NCI-H524 treated with DMSO at 0.1 percent for 48 hours (cell line): Measurements from ENCODE around the gene PLSCR2.
"Not testable (repeated sequence)": the region's sequence is repeated elsewhere in the genome, so short reads cannot be mapped to it uniquely, and the experiment has no call there.

Source experiments
- DNase-seq: peaks from one replicate; lab custom pipeline; 2025; lab: John Stamatoyannopoulos, UW

The PLSCR2 gene, protein sequence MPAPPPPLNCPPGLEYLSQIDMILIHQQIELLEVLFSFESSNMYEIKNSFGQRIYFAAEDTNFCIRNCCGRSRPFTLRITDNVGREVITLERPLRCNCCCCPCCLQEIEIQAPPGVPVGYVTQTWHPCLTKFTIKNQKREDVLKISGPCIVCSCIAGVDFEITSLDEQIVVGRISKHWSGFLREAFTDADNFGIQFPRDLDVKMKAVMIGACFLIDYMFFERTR

DNA sequence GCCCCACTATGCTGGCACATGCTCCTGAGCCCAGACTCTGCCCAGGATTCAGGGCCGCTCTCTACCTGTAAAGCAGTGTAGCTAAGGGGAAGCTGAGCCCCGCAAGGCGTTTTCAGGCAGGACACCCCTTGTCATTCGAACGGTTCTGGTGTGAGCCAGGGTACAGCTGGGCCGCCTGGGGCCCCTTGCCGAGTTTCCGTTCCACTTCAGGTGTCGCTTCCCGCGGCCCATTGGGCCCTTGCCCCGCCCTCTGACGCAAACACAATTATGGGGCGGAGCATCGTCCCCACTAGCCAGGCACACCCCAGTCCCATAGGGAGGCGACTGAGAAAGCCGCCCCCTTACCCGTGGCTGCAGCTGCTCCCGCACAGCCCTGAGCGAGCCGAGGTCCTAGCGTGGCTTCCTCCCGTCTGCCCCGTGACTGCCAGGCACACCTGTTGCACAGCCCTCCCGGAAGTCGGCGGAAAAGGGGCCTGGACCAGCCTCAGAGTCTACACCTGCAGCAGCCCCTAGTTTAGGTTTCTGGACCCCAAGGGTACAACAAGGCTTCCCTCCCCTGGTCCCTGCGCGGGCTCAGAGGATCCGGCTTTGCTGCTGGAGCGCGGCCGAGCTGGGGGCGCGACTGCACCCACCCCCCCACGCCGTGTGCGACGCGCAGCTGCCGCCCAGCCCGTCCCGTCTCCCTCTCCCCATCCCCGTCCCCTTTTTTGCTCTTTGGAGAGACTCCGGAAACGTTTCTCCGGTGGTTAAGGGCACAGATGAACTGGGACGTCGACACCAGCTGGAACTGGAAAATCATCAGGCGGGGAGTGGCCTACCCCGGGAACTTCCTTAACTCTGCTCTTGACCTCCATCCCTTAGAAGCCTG is at the start of gene PLSCR2:
PLSCR2 (minus strand) TSS at position 412 of the 868 bp plus-strand sequence. CDS start 9,657 bp downstream, outside the sequence.
- DNase-seq: peak; percentile 4

DNA sequence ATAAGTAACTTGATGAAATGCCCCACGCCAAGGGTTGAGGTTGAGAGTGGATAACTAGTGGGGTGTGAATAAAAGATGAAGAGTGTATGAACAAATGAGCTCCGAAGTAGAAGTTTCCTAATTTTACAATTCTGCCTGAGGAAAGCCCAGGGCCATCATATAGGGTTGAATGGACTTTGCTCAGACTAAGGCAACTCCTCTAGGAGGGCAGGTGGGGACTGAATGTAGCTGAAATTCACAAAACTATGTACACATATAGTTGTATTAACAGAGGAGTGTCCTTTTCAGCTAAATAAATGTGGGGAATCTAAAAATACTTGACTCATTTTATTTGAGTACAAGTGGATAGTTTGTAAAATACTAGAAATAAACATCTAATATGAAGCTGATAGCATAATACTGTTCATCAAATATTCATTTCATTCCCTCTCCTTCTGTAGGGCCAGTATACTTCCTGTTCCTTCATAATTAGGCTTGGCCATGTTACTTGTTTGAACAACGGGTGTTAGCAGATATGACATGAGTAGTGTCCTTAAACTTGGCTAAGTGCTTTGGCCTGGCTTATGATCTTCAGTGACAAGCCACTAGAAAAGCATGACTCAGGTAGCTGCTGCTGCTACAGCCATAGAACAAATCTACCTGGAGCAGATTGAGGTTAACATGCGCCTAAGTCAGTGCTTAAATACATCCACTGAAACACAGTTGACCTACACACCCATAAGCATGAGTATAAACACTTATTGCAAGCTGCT is 48.5 kb upstream of the PLSCR2 start:
- peak; percentile 26 for DNase-seq

DNA sequence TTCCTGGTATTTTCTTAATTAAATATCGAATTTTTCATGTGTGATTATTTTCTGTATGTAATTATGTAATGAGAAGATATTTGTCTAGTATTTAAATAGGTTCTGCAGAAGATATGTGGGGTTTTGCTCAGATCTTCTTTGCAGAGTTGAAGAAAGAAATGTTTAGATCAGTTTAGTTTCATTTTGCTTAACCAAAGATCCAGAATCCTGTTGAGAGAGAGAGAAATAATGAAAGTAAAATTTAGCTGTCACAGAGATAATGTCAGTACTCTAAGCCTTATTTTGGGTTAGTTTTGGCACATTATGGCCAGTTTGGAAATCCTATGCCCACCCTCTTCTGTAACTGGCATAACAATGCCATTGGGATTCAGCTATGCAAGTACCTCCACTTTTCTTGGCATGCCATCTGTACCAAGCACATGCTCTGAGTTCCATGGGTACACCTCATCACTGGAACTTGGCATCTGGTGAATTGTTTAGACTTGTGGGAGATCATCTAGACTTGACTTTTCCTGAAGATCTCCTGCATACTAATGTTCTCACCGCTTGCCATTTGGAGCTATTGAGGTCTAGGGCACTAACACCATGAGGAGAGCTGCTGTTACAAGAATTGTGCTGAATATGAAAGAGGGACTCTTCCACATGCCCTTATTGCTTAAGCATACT is 44.2 kb upstream of the PLSCR2 start:
- no peak for DNase-seq

DNA sequence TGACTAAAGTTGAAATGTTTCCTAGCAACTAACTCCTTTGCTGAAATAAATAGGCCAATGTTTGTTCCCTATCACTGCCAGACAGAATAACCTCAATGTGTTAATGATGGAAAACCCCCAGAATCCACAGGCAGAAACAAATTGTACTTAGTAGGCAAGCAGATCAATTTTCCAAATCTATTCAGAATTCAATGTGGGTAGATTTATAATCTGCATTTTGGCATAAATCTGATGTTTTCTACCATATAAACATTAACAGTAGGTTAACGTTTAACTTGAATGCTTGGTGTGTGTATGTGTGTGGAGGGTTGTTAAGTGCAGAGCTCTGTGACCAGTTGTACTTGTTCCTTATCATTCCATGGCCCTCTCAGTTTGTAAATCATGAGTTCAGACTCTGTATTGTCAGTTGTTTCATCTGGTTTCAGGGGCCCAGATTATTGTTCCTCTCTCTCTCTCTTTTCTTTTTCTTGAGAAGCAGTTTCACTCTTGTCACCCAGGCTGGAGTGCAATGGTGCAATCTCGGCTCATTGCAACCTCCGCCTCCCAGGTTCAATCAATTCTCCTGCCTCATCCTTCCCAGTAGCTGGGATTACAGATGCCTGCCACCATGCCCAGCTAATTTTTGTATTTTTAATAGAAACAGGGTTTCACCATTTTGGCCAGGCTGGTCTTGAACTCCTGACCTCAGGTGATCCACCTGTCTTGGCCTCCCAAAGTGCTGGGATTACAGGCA is 42.2 kb upstream of the PLSCR2 start:
- no peak for DNase-seq

DNA sequence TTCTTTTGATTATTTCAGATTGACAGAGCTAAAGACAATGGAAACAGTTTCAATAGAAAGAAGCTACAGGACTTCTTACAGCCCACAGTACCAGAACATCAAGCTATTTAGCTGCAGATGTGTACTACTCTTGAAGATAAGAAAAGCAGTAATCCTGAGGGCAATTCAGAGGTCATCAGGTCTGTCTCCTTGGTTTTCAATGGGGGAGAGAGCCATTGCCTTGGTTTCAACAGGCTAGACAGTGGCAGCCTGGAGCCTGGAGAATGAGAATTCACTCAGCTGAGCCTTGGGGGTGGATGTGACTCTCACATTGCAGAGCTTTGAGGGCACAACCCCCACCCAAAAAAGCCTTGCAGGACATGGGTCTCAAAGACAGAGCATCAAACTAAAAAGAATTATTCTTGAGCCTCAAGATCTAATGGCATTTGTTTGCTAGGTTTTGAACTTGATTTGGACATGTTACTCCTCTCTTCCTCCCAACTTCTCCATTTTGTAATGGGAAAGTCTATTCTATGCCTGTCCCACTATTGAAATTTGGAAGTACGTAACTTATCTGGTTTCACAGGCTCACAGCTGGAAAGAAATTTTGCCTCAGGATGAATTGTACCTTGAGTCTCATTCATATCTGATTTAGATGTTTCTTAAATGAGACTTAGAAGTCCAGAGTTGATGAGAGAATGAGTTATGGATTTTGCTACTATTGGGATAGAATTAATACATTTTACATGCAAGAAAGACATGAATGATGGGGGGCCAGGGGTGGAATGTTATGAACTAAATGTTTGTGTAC is 38.2 kb upstream of the PLSCR2 start:
- DNase-seq: no peak

DNA sequence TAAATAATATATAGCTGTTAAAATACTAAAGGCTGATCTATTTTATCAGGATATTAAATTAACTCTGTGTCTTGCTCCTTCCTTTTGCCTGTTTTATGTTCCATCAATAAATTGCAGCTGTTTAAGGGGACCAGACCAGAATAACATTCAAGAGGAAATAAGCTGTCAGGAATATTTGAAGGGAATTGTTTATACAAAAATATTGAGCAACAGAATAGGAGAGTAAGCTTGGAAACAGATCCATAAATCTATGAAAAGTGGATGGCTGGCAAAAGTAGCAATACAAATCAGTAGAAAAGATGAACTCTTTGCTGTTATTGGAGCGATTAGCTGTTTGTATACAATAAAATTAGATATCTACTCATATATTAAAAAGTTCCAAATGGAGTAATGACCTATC is 36.2 kb upstream of the PLSCR2 start:
- DNase-seq: no peak

DNA sequence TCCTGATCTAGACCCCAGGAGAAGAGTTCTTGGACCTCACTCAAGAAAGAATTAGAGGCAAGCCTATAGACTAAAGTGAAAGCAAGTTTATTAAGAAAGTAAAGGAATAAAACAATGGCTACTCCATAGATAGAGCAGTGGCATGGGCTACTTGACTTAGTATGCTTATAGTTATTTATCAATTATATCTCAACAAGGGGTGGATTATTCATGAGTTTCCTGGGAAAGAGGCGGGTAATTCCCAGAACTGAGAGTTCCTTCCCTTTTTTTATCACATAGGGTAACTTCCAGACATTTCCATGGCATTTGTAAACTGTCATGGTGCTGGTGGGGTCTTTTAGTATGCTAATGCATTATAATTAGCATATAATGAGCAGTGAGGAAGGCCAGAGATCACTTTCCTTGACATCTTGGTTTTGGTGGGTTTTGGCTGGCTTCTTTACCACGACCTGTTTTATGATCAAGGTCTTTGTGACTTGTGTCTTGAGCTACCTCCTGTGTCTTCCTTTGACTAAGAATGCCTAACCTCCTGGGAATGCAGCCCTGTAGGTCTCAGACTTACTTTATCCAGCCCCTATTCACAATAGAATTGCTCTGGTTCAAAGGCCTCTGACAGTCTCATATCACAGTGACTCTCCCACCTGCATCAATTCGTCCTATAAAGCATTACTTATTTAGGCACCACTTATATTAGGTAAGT is 35.3 kb upstream of the PLSCR2 start:
- DNase-seq: no peak

DNA sequence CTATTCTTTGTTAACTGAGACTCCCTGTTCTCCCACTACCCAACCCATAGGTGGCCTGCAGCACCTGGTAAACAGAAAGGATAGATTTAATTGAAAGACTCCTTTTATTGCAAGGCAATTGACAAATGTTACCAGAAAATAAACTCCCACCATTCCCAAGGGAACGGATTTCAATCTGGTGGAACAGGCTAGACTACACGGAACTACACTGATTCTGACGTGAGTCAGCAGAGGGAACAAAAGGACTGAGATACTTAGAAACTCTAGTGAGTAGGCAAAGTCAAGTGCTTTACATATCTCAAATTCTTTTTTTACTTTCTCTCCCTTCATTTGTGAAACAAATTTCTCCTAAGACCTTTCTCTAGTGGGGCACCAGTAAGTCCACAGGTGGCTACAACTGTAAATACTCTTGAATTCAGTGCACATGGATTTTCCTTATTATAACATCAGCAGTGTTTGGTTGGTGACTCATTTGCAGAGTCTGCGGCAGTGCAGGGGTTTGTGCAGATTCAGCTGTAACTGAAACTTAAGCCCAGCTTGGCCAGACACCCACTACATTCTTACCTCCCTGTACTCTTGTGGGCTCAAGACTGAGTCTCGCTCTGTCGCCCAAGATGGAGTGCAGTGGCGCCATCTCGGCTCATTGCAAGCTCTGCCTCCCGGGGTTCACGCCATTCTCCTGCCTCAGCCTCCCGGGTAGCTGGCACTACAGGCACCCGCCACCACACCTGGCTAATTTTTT is 34.3 kb upstream of the PLSCR2 start:
- DNase-seq: no peak

DNA sequence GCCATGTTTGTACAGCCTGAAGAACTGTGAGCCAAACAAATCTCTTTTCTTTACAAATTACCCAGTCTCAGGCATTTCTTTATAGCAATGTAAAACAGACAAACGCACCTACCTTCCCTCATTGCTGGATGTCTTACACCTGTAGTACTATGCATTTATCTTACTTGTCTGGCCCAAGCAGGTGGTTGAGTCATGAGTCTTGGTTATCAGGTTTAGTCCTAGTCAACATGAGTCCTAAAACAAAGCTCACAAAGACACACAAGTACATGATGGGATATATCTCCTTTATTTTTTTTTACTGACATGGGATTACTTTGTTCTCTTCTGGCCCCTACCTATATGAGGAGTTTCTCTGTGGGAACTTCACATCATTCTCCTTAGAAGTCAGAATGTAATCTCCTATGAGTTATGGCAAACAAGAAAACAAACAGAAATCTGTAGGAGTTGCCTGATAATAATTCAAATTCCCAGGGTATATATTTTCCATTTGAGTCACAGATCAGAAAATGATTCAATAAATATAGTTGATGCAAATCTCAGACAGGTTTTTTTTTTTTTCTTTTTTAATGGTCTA is 33.6 kb upstream of the PLSCR2 start:
- no peak for DNase-seq

DNA sequence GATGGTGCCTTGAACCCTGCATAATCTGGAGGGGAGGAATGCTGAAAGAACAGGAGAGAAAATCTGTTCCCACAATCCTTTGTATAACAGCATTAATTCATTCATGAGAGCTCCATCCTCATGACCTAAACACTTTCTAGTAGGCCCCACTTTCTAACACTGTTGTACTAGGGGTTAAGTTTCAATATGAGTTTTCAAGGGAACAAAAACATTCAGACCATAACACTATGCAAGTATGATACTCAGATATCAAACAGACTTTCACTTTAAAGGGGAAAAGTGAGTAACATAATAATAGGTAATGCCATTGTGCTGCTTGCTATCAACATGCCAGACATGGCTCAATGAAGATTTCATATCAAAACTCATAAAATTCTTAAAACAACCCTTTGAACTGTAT is 32.4 kb upstream of the PLSCR2 start:
- no peak for DNase-seq

DNA sequence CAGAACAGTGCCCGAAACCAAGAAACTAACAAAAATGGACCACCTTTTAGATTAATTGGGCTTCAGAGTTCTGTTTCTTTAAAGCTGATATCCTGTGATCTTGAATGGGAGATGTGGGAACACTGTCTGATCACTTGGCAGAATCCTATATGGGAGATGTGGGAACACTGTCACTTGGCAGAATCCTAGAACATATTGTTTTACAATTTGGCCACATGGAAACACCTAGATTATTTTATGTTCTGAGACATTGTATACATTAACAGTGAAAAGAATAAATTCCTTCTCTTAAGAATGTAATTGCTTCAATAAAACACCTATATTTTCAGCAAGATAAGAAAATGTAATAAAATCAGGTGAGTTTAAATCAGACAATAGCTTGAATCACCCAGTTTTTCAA is 30.3 kb upstream of the PLSCR2 start:
- no peak for DNase-seq

DNA sequence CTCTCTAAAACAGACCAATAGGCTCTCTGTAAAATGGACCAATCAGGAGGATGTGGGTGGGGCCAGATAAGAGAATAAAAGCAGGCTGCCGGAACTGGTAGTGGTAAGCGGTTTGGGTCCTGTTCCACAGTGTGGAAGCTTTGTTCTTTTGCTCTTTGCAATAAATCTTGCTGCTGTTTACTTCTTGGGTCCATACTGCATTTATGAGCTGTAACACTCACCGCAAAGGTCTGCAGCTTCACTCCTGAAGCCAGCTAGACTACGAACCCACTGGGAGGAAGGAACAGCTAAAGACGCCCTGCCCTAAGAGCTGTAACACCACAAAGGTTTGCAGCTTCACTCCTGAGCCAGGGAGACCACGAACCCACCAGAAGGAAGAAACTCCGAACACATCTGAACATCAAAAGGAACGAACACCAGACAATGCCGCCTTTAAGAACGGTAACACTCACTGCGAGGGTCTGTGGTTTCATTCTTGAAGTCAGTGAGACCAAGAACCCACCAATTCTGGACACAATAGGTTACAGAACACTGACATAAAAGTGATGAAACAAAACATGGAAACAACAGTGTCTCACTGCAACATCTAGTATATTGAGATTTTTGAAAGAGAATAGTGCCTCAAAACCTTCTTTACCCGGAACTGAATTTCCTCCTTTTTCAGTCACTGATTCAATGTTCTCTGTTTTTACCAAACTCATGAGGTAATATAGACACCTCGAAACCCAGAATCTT is 28.8 kb upstream of the PLSCR2 start:
- no peak for DNase-seq

DNA sequence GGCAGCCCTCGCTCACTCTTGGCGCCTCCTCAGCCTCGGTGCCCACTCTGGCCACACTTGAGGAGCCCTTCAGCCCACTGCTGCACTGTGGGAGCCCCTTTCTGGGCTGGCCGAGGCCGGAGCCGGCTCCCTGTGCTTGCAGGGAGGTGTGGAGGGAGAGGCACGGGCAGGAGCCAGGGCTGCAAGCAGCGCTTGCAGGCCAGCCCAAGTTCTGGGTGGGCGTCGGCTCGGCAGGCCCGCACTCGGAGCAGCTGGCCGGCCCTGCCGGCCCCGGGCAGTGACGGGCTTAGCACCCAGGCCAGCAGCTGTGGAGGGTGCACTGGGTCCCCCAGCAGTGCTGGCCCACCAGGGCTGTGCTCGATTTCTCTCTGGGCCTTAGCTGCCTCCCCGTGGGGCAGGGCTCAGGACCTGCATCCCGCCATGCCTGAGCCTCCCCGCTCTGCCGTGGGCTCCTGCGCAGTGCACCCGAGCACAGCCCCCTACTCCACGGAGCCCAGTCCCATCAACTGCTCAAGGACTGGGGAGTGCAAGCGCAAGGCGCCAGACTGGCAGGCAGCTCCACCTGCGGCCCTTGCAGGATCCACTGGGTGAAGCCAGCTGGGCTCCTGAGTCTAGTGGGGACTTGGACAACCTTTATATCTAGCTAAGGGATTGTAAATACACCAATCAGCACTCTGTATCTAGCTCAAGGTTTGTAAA is 27.9 kb upstream of the PLSCR2 start:
- DNase-seq: not testable (repeated sequence)

DNA sequence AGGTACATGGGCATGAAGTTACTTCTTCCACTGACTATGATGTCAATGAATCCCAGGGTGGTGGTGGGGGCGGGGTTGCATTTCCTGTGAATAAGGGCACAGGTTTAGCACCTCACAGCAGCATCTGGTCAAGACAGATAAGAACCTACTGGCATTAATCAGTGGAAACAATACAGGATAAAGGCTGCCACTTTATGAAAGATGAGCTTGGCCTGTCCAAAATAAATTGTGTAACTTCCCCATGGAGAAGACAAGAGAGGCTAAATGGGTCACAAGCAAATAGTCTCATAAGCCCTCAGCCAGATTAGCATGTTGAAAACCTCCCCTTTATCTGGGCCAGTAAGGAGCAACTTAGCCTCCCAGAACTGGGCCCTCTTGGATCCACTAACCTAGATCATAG is 27.4 kb upstream of the PLSCR2 start:
- no peak for DNase-seq

DNA sequence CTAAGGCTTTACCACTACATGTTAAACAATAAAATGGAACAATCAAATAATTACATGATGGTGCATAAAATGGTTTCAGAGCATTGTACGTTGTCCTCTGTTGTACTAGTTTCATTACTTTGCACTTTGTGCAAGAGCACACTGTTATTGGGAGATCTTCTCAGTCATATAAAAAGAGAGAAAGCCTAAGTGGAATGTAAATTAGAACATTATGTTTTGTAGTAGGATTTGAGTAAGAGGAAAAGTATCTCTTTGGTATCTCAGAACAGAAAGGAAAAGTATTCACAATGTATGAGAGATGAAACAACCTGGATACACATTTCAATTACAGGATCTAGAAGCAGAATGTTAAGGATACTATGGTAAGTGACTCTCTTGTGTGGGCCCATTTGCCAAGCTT is 26.9 kb upstream of the PLSCR2 start:
- no peak for DNase-seq

DNA sequence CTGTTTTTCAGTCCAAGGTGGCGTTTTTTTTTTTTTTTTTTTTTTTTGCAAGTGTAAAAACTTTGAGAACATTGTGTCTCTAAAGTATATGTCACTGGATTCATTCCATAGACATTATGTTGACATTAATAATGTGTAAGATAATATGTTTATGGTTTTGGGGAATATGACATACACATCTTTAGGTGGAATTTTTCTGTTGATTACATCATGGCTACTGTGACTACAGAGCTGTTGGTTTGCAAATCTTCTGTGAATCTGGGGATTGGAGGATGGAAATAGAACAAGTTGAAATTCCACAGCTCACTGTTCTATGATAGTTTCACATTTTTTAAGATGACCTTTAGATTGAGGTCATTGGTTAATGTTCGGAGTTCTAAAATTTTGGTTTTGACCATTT is 24.4 kb upstream of the PLSCR2 start:
- DNase-seq: no peak

DNA sequence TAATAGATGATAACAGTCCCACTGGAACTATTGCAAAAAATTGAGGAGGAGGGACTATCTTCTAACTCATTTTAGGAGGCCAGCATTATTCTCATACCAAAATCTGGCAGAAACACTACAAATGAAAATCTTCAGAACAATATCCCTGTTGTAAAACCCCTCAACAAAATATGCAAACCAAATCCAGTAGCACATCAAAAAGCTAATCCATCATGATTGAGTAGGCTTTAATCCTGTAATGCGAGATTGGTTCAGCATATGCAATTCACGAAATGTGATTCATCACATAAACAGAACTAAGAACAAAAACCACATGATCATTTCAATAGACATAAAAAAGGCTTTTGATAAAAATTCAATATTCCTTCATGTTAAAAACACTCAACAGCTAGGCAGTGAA is 23.9 kb upstream of the PLSCR2 start:
- peak; percentile 44 for DNase-seq

DNA sequence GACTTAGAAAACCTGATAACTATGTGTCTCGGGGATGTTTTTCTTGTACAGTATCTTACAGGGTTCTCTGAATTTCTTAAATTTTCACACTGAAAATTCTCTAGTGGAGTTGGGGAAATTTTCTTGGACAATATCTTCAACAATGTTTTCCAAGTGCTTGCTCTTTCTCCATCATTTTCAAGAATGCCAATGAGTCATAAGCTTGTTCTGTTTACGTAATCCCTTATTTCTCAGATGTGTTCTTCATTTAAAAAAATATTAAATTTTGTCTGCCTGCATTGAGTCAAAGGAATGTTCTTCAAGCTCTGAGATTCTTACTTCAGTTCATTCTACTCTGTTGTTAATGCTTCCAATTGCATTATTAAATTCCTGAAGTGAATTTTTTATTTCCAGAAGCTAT is 21.9 kb upstream of the PLSCR2 start:
- no peak for DNase-seq
